GM19351 (cell line): ENCODE measurements around the gene SLC2A10.

Experiments
- ATAC-seq: cut with Tn5 transposase; IDR thresholded peaks from one replicate; pipeline ENCODE4 v1.9.1; 2021; ENCODE audit warnings: mild to moderate bottlenecking, moderate library complexity; ENCODE audit not compliant: unreplicated experiment

The SLC2A10 gene

DNA sequence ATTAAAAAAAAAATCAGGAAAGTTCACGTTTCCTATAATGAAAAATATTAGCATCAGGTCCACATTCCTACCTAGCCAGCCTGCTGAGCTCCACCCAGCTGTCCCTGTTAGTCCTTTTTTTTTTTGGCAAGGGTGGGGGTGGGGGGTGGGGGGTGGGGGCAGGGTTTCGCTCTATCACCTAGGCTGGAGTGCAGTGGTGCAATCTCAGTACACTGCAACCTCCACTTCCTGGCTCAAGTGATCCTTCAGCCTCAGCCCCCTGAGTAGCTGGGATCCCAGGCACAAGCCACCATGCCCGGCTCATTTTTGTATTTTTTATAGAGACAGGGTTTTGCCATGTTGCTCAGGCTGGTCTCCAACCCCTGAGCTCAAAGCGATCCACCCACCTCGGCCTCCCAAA lies 7.5 kb upstream of the SLC2A10 start:
- no peak for ATAC-seq

DNA sequence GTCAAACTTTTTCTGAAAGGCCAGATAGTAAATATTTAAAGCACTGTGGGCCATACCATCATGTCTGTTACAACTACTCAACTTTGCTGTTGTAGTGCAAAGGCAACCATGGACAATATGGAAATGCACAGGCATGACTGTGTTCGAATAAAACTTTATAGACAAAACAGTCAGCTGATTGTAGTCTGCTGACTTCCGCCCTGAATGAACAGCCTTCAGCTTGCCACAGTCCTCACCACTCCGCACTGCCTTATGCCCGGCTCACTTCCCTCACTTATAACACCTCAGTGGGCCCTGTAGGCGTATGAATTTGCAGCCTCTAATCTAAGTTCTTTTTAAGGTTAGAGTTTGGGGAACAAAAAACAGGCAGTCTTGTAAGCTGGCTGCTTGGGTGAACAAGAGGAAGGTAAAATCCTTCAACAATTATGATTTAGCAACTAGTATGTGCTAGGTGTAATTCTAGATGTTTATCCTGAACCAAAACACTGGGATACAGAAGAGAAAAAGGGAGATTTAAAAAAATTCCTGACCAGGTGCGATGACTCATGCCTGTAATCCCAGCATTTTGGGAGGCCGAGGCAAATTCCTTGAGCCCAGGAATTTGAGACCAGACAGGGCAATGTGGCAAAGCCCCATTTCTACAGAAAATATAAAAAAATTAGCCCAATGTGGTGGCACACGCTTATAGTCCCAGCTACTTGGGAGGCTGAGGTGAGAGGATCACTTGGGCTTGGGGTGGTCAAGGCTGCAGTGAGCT lies 6.8 kb upstream of the SLC2A10 start:
- no peak for ATAC-seq

GRCh38 chr20:46703435-46703834 lies 6.0 kb upstream of the SLC2A10 start:
- ATAC-seq = no peak

DNA sequence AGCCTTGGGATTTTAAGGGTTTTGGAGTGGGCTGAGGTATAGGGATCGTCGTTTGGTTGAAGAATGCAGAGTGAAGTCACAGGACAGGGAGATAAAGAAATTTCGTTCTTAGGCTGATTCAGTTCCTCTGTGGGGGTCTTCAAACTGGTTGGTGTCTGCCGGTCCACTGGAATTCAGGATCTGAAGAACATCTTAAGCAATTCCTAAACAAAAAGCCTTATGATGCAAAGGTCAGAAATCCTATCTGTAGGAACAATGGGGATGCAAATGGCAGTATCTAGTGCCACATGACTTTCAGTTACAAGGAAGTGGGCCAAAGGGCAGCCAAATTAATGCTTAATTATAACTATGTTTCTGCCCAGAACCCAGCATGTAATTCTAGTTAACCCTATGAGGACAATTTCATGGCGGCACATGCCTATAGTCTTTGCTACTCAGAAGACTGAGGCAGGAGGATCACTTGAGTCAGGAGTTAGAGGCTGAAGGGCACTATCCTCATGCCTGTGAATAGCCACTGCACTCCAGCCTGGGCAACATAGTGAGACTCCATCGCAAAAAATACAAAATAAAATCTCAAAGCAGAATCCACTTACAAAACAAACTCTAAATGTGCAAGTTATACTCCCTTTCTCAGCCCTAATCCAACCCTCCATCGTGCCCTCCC lies 4.6 kb upstream of the SLC2A10 start:
- ATAC-seq = no peak

GRCh38 chr20:46705378-46705729 lies 4.1 kb upstream of the SLC2A10 start:
- no peak for ATAC-seq

GRCh38 chr20:46706242-46706641 lies 3.2 kb upstream of the SLC2A10 start:
- ATAC-seq = no peak

DNA sequence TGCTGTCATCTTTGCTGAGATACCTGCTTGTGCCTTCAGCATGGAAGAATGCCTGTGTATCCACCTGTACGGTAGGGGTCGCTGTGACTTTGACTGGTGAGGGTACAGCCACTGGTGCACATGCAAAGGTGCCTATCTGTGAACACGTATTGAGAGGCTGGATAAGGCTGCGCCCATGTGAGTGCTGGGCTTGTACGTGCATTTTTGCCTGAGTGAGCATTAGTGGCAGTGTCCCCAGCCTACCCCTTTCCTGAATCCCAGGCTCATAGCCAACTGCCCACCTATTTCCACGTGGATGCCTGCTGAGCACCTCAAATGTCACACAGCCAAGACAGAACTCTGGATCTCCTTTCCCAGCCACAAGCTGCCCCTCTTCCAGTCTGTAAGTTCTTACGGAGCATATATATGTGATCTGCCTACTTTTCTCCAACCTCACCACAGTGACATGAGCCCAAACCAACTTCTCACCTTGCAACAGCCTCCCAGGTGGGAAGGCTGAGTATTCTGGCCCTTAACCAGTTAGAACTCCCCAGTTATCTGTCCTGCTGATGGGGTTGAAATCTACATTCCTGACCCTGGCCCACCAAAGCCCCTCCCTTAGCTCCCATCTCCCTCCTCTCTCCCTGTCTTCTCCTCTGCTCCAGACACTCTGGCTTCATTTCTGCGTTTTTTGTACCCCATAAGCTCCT lies 1.1 kb upstream of the SLC2A10 start:
- no peak for ATAC-seq

DNA sequence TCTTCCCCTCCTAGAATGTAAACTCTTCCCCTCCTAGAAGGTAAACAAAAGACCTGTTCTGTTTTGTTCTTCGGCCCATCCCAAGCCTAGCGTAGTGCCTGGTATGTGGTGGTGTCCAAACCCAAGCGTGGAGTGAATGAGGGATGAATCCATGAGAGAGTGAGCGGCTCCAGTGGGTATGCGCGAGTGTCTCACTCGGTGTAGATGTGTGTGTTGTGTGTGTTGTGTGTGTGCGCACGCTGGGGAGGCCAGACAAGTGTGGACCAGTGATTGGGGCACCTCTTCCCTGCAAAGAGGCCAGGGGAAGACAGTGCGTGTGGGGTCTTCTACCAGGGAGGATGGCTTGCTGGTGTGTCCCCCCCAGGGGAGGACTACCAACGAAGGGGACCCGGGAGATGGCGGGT lies 392 bp upstream of the SLC2A10 start:
- no peak for ATAC-seq

DNA sequence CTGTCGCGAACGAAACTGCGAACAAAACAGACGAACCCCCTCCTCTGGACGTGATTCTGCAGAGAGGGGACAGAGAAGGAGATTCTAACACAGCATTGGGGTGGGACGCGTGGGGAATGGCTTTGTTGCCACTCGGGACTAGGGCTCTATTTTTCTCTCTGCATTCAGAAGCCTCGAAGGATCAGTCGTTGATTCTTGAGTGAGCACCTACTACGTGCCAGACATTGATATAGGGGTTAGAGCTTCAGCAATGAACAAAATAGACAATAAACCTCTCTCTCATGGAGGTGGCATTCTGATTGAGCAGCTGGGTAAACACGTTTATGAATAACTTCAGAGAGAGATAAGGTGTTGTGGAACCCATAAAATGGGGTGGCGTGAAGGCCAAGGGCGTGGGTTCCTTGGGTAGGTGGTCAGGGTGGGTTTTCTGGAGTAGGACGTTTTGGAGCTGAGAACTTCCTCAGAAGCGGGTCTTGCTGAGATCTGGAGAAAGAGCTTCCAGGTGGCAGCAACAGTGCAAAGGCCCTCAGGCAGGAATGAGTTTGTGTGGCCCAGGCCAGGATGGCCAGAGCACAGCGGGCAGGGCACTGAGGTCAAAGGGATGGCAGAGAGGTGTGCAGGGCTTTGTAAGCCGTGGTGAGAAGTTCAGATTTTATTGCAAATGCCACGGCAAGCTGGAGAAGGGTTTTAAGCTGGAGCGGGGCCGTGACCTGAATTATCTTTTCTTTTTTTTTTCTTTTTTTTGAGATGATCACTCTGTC lies 884 bp downstream of the SLC2A10 start:
- ATAC-seq = no peak

DNA sequence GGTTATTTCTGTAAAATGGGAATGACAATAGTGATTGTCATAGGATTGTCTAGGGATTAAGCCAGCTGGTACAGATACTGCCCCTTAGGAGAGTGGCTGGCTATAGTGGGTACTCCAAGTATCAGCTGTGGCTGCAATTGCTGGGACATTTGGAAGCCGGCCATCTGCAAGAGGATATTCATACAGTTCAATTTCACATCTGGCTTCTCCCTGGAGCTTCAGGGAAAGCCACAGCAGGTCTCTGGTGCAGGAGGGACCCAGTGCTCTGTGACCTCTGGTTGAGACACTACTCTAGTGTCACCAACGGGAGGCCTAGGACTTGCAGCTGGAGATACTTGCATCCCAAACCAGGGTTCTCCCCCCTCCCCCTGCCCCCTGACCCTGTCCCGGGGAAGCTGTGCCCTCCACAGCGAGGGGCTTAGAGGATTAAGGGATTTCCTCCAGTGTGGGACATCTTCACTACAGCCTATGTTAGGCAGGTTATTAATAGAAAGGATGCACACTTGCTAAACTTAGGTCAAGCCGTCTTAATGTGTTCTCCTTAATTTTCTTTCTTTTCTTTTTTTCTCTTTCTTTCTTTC lies 2.7 kb downstream of the SLC2A10 start:
- no peak for ATAC-seq

- ATAC-seq = no peak
These were observed 4.7 kb downstream of the SLC2A10 start for GRCh38 chr20:46713957-46714834.

- ATAC-seq = no peak
These were observed 5.9 kb downstream of the SLC2A10 start for GRCh38 chr20:46715292-46715756.

- ATAC-seq = no peak
These were observed 8.5 kb downstream of the SLC2A10 start for GRCh38 chr20:46717818-46718541.

DNA sequence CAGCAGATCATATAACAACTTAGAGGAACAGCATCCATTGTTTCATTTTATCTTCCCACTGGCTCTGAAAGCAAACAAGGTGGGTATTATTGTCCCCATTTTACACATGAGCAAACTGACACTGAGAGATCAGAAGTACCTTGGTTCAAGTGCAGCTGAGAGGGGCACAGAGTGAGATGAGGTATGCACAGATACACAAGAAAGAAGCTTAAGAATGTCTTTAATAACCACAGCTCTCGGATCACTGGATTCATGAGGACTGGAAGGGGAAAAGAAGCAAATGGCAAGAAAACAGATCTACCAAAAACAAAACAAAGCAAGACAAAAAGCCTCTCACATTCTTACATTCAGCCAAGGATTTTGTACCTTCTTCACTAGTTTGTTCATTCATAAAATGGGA lies 10.6 kb downstream of the SLC2A10 start:
- ATAC-seq = no peak

- ATAC-seq = no peak
These were observed 11.5 kb downstream of the SLC2A10 start for GRCh38 chr20:46720776-46721425.

DNA sequence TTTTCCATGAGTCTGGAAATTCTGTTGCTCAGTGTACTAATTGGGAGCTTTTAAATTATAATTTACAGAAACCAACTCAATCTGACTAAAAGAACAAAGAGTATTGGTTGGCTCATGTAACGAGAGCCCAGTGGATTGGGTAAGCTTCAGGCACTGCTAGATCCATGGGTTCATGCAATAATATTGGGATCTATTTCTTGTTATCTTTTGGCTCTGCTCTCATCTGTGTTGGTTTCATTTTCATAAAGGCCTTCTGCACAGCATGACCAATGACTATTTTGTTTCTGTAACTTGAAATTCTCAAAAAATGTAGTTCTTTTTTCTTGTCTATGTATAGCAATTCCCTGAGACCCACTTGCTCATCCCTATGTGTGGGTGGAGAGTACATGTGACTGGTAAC lies 12.0 kb downstream of the SLC2A10 start:
- ATAC-seq = no peak

- no peak for ATAC-seq
These were observed 13.0 kb downstream of the SLC2A10 start for GRCh38 chr20:46722450-46722849.

DNA sequence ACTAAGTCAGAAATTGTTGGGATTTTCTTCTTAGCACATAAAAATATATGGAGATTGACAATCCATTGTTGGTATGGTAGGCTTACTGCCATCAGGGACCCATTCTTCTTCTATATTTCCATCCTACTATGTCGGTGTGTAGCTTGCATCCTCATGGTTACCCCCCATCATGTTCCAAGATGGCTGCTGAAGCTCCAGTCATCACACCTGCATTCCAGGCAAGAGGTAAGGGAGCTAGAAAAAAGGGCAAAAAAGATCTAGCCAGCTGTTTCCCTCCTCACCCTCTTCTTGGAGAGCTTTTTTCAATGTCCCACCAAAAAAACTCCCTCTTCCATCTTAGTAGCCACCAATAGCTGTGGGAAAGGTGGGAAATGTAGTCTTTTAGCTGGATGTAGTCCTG lies 13.6 kb downstream of the SLC2A10 start:
- no peak for ATAC-seq
